H1 (cell line): ENCODE data around the gene ARSA. TPM values are rescaled to one million over a fixed set of nuclear protein-coding genes. Genes with fewer than 3 reads are reported as not detected.
A peak's percentile ranks its signal among the peaks of the same experiment; 100 is the strongest.

ENCODE experiments used
- CTCF ChIA-PET: fragments of 300-600 bp; sonication (Branson Sonifier 250); formaldehyde crosslinking; loops from one replicate; lab custom pipeline; 2021; ENCODE audit not compliant: partially characterized antibody; lab: Charles Lee
- POLR2A ChIA-PET: fragments of 300-600 bp; sonication (Branson Sonifier 250); formaldehyde crosslinking; loops from one replicate; lab custom pipeline; 2021; ENCODE audit warnings: inconsistent platforms; ENCODE audit not compliant: partially characterized antibody; lab: Charles Lee
- DNase-seq, 2 experiments: peaks; one replicate each; pipeline versions ENCODE4 v3.0.0 to v3.0.0-alpha.2; 2010 to 2022; ENCODE audit warnings: low spot score in 2 of 2, low read depth in 1 of 2, mixed read lengths in 1 of 2
- FAIRE-seq: peaks from 2 replicates; lab custom pipeline; 2011; peaks lifted over from hg19 to GRCh38; lab: Jason Lieb, UNC
- H2AFZ ChIP-seq: 2 replicates; pipeline ENCODE4 v1.8.1; 2012; ENCODE audit warnings: low read length, inconsistent platforms
- H2AK5ac ChIP-seq: 2 replicates; pipeline ENCODE4 v1.6.1; 2013; ENCODE audit warnings: low read depth, low read length
- H2BK120ac ChIP-seq: replicated peaks from 2 replicates; pipeline ENCODE3; 2013; ENCODE audit warnings: low read depth, low read length, inconsistent platforms
- H2BK12ac ChIP-seq: 2 replicates; pipeline ENCODE4 v1.6.1; 2013; ENCODE audit warnings: low read depth, low read length
- H2BK15ac ChIP-seq: 2 replicates; pipeline ENCODE4 v1.6.1; 2013; ENCODE audit warnings: low read length
- H2BK20ac ChIP-seq: 2 replicates; pipeline ENCODE4 v1.6.1; 2013; ENCODE audit warnings: low read length
- H2BK5ac ChIP-seq: 2 replicates; pipeline ENCODE4 v1.6.1; 2013; ENCODE audit warnings: low read depth, low read length
- H3K14ac ChIP-seq: 2 replicates; pipeline ENCODE4 v1.6.1; 2013; ENCODE audit warnings: inconsistent platforms; ENCODE audit not compliant: insufficient read length
- H3K18ac ChIP-seq: 2 replicates; pipeline ENCODE4 v1.6.1; 2013; ENCODE audit warnings: low read length; ENCODE audit errors: extremely low read depth
- H3K23ac ChIP-seq: 2 replicates; pipeline ENCODE4 v1.6.1; 2013; ENCODE audit warnings: inconsistent platforms; ENCODE audit not compliant: insufficient read length
- H3K23me2 ChIP-seq: 2 replicates; pipeline ENCODE4 v1.6.1; 2013; ENCODE audit warnings: low read depth, low read length
- H3K27ac ChIP-seq: 2 replicates; pipeline ENCODE4 v1.6.1; 2011; ENCODE audit warnings: low read depth, low read length, inconsistent platforms
- H3K27me3 ChIP-seq, 4 experiments: replicated peaks in 1 of 4; 1 replicate in 1 of 4; 2 replicates in 3 of 4; pipeline versions ENCODE4 v1.6.1 to v1.8.1; 2011 to 2013; ENCODE audit warnings: low read length in 3 of 4, mild to moderate bottlenecking in 3 of 4, inconsistent platforms in 2 of 4, mixed read lengths in 2 of 4, moderate library complexity in 1 of 4; ENCODE audit not compliant: control insufficient read depth in 3 of 4, insufficient read depth in 3 of 4; ENCODE audit errors: extremely low read depth in 1 of 4
- H3K36me3 ChIP-seq, 4 experiments: 2 replicates each; pipeline versions ENCODE4 v1.6.1 to v1.8.1; 2011 to 2013; ENCODE audit warnings: mild to moderate bottlenecking in 4 of 4, low read length in 3 of 4, moderate library complexity in 2 of 4, control low read depth in 1 of 4, inconsistent platforms in 1 of 4; ENCODE audit not compliant: insufficient read depth in 4 of 4, control insufficient read depth in 2 of 4
- H3K4ac ChIP-seq: replicated peaks from 2 replicates; pipeline ENCODE3; 2013; ENCODE audit warnings: low read length, low read depth, mixed read lengths, inconsistent platforms; ENCODE audit not compliant: insufficient read length
- H3K4me1 ChIP-seq, 4 experiments: replicated peaks in 1 of 4; 1 replicate in 1 of 4; 2 replicates in 3 of 4; pipeline versions ENCODE4 v1.6.1 to v1.8.1; 2011 to 2013; ENCODE audit warnings: low read length in 3 of 4, inconsistent platforms in 2 of 4, mixed read lengths in 1 of 4; ENCODE audit not compliant: insufficient read depth in 4 of 4, control insufficient read depth in 3 of 4
- H3K4me2 ChIP-seq, 2 experiments: 2 replicates each; pipeline versions ENCODE4 v1.6.1 to v1.8.1; 2011 to 2013; ENCODE audit warnings: low read depth in 2 of 2, low read length in 2 of 2, control low read depth in 1 of 2, inconsistent platforms in 1 of 2, mild to moderate bottlenecking in 1 of 2; ENCODE audit not compliant: insufficient read depth in 1 of 2
- H3K4me3 ChIP-seq, 4 experiments: fragments of 200-600, 300-600 bp in 1 of 4; sonication (generic), shearing (Covaris generic), sonication (Bioruptor Twin) in 1 of 4; 2 replicates each; pipeline versions ENCODE4 v1.5.1 to v1.8.1; 2011 to 2016; ENCODE audit warnings: low read length in 4 of 4, low read depth in 3 of 4, control low read depth in 2 of 4, inconsistent platforms in 2 of 4, mild to moderate bottlenecking in 2 of 4, mixed read lengths in 1 of 4, moderate library complexity in 1 of 4; ENCODE audit not compliant: insufficient read depth in 2 of 4; ENCODE audit errors: extremely low read depth in 1 of 4
- H3K56ac ChIP-seq: replicated peaks from 2 replicates; pipeline ENCODE3; 2013; ENCODE audit warnings: low read depth, mild to moderate bottlenecking, mixed read lengths, low read length, inconsistent platforms; ENCODE audit not compliant: insufficient read length
- H3K79me1 ChIP-seq: 2 replicates; pipeline ENCODE4 v1.6.1; 2013; ENCODE audit warnings: low read depth, low read length, control low read depth
- H3K79me2 ChIP-seq, 2 experiments: 2 replicates each; pipeline versions ENCODE4 v1.6.1 to v1.8.1; 2012 to 2013; ENCODE audit warnings: low read length in 2 of 2, mild to moderate bottlenecking in 2 of 2, inconsistent platforms in 1 of 2; ENCODE audit not compliant: insufficient read depth in 2 of 2, control insufficient read depth in 1 of 2
- H3K9ac ChIP-seq, 4 experiments: replicated peaks in 1 of 4; 1 replicate in 1 of 4; 2 replicates in 3 of 4; pipeline versions ENCODE4 v1.6.1 to v1.8.1; 2011 to 2013; ENCODE audit warnings: low read depth in 3 of 4, low read length in 3 of 4, control low read depth in 2 of 4, mild to moderate bottlenecking in 2 of 4, moderate library complexity in 2 of 4, inconsistent platforms in 1 of 4; ENCODE audit errors: extremely low read depth in 1 of 4
- H3K9me3 ChIP-seq, 2 experiments: 2 replicates each; pipeline versions ENCODE4 v1.6.1 to v1.8.1; 2012 to 2013; ENCODE audit warnings: mild to moderate bottlenecking in 2 of 2, moderate library complexity in 2 of 2, control low read depth in 1 of 2, inconsistent platforms in 1 of 2, low read depth in 1 of 2, low read length in 1 of 2, mixed read lengths in 1 of 2; ENCODE audit not compliant: insufficient read depth in 2 of 2
- H4K20me1 ChIP-seq, 2 experiments: replicated peaks in 1 of 2; 2 replicates each; pipeline versions ENCODE3 to v1.8.1; 2011 to 2013; ENCODE audit warnings: inconsistent platforms in 2 of 2, low read length in 2 of 2, mild to moderate bottlenecking in 1 of 2; ENCODE audit not compliant: insufficient read depth in 2 of 2, control insufficient read depth in 1 of 2
- H4K5ac ChIP-seq: 2 replicates; pipeline ENCODE4 v1.6.1; 2013; ENCODE audit warnings: low read length, low read depth, mixed read lengths, inconsistent platforms; ENCODE audit not compliant: insufficient read length
- H4K8ac ChIP-seq: 2 replicates; pipeline ENCODE4 v1.8.0; 2013; ENCODE audit warnings: mild to moderate bottlenecking, moderate library complexity, low read length, inconsistent platforms; ENCODE audit not compliant: insufficient read depth; ENCODE audit errors: extremely low read depth
- H4K91ac ChIP-seq: replicated peaks from 2 replicates; pipeline ENCODE3; 2013; ENCODE audit warnings: low read length, mixed read lengths, inconsistent platforms; ENCODE audit not compliant: insufficient read length
- CBX5 ChIP-seq: fragments of 300-800, 300-1000 bp; sonication (generic); IDR thresholded peaks from 2 replicates; pipeline ENCODE4 v1.7.1; 2016; ENCODE audit warnings: antibody characterized with exemption, low read length, low read depth
- CBX8 ChIP-seq: fragments of 300-800, 300-1000 bp; sonication (generic); IDR thresholded peaks from 2 replicates; pipeline ENCODE4 v1.7.1; 2016; ENCODE audit warnings: low read depth, low read length, borderline replicate concordance
- CTBP2 ChIP-seq: IDR thresholded peaks from 2 replicates; pipeline ENCODE4 v1.7.0; 2011; ENCODE audit warnings: borderline replicate concordance, mild to moderate bottlenecking, moderate library complexity, mixed read lengths, low read length; ENCODE audit not compliant: insufficient read depth, insufficient read length
- KDM1A ChIP-seq: fragments of 200-600, 300-600 bp; sonication (generic); IDR thresholded peaks from 2 replicates; pipeline ENCODE4 v1.7.1; 2016; ENCODE audit warnings: mild to moderate bottlenecking, low read length, borderline replicate concordance
- POLR2AphosphoS5 ChIP-seq: IDR thresholded peaks from 2 replicates; pipeline ENCODE4 v1.6.1; 2011; ENCODE audit warnings: low read depth, low read length
- SP4 ChIP-seq: IDR thresholded peaks from 2 replicates; pipeline ENCODE4 v1.6.1; 2012; ENCODE audit warnings: low read length, inconsistent platforms
- SUZ12 ChIP-seq: fragments of 200-600 bp; sonication (generic); IDR thresholded peaks from 2 replicates; pipeline ENCODE4 v1.6.1; 2012; ENCODE audit warnings: mild to moderate bottlenecking, inconsistent platforms, low read length, moderate library complexity, mixed read lengths
- TCF12 ChIP-seq: IDR thresholded peaks from 2 replicates; pipeline ENCODE4 v1.6.1; 2011; ENCODE audit warnings: low read depth, mild to moderate bottlenecking, low read length
- ZNF274 ChIP-seq: IDR thresholded peaks from 2 replicates; pipeline ENCODE4 v1.7.0; 2012; ENCODE audit warnings: low read length, borderline replicate concordance; ENCODE audit errors: extremely low read depth
- WGBS, 2 experiments: shearing (Covaris generic) in 1 of 2; methylation state at CpG; one replicate each; pipeline versions ENCODE4 v1.1.6 to v1.1.7; 2013 to 2015; ENCODE audit warnings: low lambda C conversion rate in 2 of 2, mixed read lengths in 2 of 2, inconsistent platforms in 1 of 2, low coverage in 1 of 2, missing lambda C conversion rate in 1 of 2; ENCODE audit not compliant: insufficient replicate concordance in 2 of 2, insufficient coverage in 1 of 2, insufficient read length in 1 of 2; ENCODE audit errors: extremely low coverage in 1 of 2, missing lambda C conversion rate in 1 of 2; 5-methylcytosine and 5-hydroxymethylcytosine counted together
- polyA plus RNA-seq, 7 experiments: library from polyadenylated mRNA; depleted of rRNA in 3 of 7; stranded (reverse) in 5 of 7; unstranded in 2 of 7; fragments of >200 nt in 5 of 7; fragments of 200-250 nt in 2 of 7; gene quantifications; 1 replicate in 5 of 7; 2 replicates in 1 of 7; 4 replicates in 1 of 7; pipeline versions ENCODE4 v1.2.1 to v1.2.3, GENCODE V29; 2011 to 2013; ENCODE audit warnings: missing spikeins in 2 of 7, mixed read lengths in 2 of 7
- total RNA-seq: library from RNA; stranded (reverse); fragmentation: NEBNext Ultra II Directional; extraction: Animal tissue kit (Norgen Biotek cat#: 25700); gene quantifications from 2 replicates; pipeline ENCODE4 v1.2.1, GENCODE V29; 2021
- TF ChIP-seq, protein P1 (sequence below): IDR thresholded peaks from 2 replicates; pipeline ENCODE4 v1.6.1; 2011; ENCODE audit warnings: low read length, improper control_type of control experiment

Gene ARSA
- total and polyA plus RNA-seq, 2 of the 8 experiments (the other 6 are each of a cell fraction or from before 2014, with no cell fraction given), result 9.8 to 10.1 TPM

GRCh38 chr22:50584106-50585096, 43.6 kb downstream of the ARSA start:
- no peak overlapping the region for H3K23ac ChIP-seq
- no peak overlapping the region for H3K4ac ChIP-seq
- FAIRE-seq (no peak), DNase-seq (no peak)
- H4K8ac ChIP-seq, result no peak overlapping the region
- no peak overlapping the region for H3K18ac ChIP-seq
- H3K27ac ChIP-seq, result no peak overlapping the region
- H2AFZ ChIP-seq, result no peak overlapping the region
- peaks cover 0 to 9% (median 4%) of the 10 kb centered on the region in 4 experiments; a peak in 5 of 8 replicates for H3K36me3 ChIP-seq
- 90% methylated on average over 23 of the region's 23 CpGs; no CpG with 5 or more reads in 1 of the 2 experiments for WGBS, 2 experiments
- H3K23me2 ChIP-seq, result peaks cover 10% of the 10 kb centered on the region; the same call in 1 of the 2 replicates
- H3K9ac ChIP-seq, result no peak overlapping the region
- H3K14ac ChIP-seq, result no peak overlapping the region
- no peak overlapping the region for H3K4me3 ChIP-seq
- no peak overlapping the region for H2BK20ac ChIP-seq
- no peaks in the 10 kb centered on the region for H3K9me3 ChIP-seq
- H3K27me3 ChIP-seq, result no peaks in the 10 kb centered on the region
- no peak overlapping the region for H2BK5ac ChIP-seq
- H3K4me1 ChIP-seq, result peaks cover 4 to 15% (median 7%) of the 10 kb centered on the region in 4 experiments
- no peak overlapping the region for H4K91ac ChIP-seq
- peaks cover 0 to 1% of the 10 kb centered on the region in 2 experiments for H4K20me1 ChIP-seq
- CTCF ChIA-PET, result interaction anchor here (0.7 to 4.0 kb wide), 7 partner anchors 10 to 135 kb away, joined by 3 to 19 read pairs (median 3); no protein-coding TSS in a partner anchor
- no peak overlapping the region; the same call in 1 of the 2 replicates for H2AK5ac ChIP-seq
- no peak overlapping the region for H2BK15ac ChIP-seq
- peaks cover 0 to 7% of the 10 kb centered on the region in 2 experiments; a peak in 1 of 4 replicates for H3K79me2 ChIP-seq
- H4K5ac ChIP-seq, result no peak overlapping the region
- no peak overlapping the region for H2BK120ac ChIP-seq
- H2BK12ac ChIP-seq, result no peak overlapping the region
- no peak overlapping the region for H3K56ac ChIP-seq
- H3K4me2 ChIP-seq, result peak overlapping the region in 1 of 2 experiments; percentile 96; a peak in 1 of 4 replicates
- POLR2A ChIA-PET, result interaction anchor here (0.6 to 1.3 kb wide), 2 partner anchors 53 to 59 kb away, joined by 3 to 4 read pairs; partner anchors contain the start of gene SCO2
- H3K79me1 ChIP-seq, result peaks cover 7% of the 10 kb centered on the region; the same call in 1 of the 2 replicates
- TF ChIP-seq SUZ12 (no peak), SP4 (no peak), CBX8 (no peak), CBX5 (no peak), POLR2AphosphoS5 (no peak), CTBP2 (no peak), KDM1A (no peak), ZNF274 (no peak), TCF12 (no peak)
- TF ChIP-seq, protein P1, sequence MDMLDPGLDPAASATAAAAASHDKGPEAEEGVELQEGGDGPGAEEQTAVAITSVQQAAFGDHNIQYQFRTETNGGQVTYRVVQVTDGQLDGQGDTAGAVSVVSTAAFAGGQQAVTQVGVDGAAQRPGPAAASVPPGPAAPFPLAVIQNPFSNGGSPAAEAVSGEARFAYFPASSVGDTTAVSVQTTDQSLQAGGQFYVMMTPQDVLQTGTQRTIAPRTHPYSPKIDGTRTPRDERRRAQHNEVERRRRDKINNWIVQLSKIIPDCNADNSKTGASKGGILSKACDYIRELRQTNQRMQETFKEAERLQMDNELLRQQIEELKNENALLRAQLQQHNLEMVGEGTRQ, result no peak
